Activated CD4-positive, alpha-beta T cell treated with anti-CD3 and anti-CD28 coated beads, Interleukin-2, amount 10 ng/mL, durations not matched to agents 24 days and 14 days (primary cell): ENCODE measurements around the gene ADGRB3. TPM values are rescaled to one million over a fixed set of nuclear protein-coding genes. Genes with fewer than 3 reads are reported as not detected.

Experiments
- DNase-seq: peaks from one replicate; pipeline ENCODE4 v3.0.0; 2022
- H3K27ac Mint-ChIP-seq: one replicate; pipeline ENCODE4 v1.8.0; 2022; ENCODE audit warnings: mild to moderate bottlenecking, mixed read lengths
- H3K27me3 Mint-ChIP-seq: one replicate; pipeline ENCODE4 v1.8.0; 2022; ENCODE audit warnings: mixed read lengths
- H3K36me3 Mint-ChIP-seq: one replicate; pipeline ENCODE4 v1.8.0; 2022; ENCODE audit warnings: low read depth, mild to moderate bottlenecking, mixed read lengths
- H3K4me1 Mint-ChIP-seq: one replicate; pipeline ENCODE4 v1.8.0; 2021; ENCODE audit warnings: mixed read lengths
- H3K4me3 Mint-ChIP-seq: one replicate; pipeline ENCODE4 v1.8.0; 2022; ENCODE audit warnings: mild to moderate bottlenecking, moderate library complexity, mixed read lengths
- H3K9me3 Mint-ChIP-seq: one replicate; pipeline ENCODE4 v1.8.0; 2021; ENCODE audit warnings: mixed read lengths
- intact Hi-C: fragments of 100-400 bp; cut with micrococcal nuclease; formaldehyde crosslinking; loops from one replicate; pipeline ENCODE4 v1.15.1; 2023
- total RNA-seq: library from RNA; stranded (reverse); gene quantifications from 2 replicates; pipeline ENCODE4 v1.2.3, GENCODE V29; 2022

Gene ADGRB3
- total RNA-seq, 1 donor from 2014 or later: not detected

GRCh38 chr6:69007781-69008180 is 372.7 kb downstream of the ADGRB3 start:
- intact Hi-C loops: no loop called here
- H3K36me3 Mint-ChIP-seq: no peaks in the 10 kb centered on the region
- no peaks in the 10 kb centered on the region for H3K4me1 Mint-ChIP-seq
- no peak overlapping the region for H3K27ac Mint-ChIP-seq
- H3K27me3 Mint-ChIP-seq: no peaks in the 10 kb centered on the region
- H3K9me3 Mint-ChIP-seq: no peaks in the 10 kb centered on the region
- H3K4me3 Mint-ChIP-seq: no peak overlapping the region
- DNase-seq: no peak

GRCh38 chr6:69012211-69012610 is 377.1 kb downstream of the ADGRB3 start:
- Mint-ChIP-seq H3K9me3 (no peaks in the 10 kb centered on the region), H3K27me3 (no peaks in the 10 kb centered on the region), H3K27ac (no peak overlapping the region), H3K4me1 (no peaks in the 10 kb centered on the region), H3K36me3 (no peaks in the 10 kb centered on the region), H3K4me3 (no peak overlapping the region)
- DNase-seq: no peak
- intact Hi-C loops: no loop called here

- no peaks in the 10 kb centered on the region for H3K27me3 Mint-ChIP-seq
- no peak overlapping the region for H3K27ac Mint-ChIP-seq
- H3K36me3 Mint-ChIP-seq: no peaks in the 10 kb centered on the region
- no peak for DNase-seq
- H3K4me1 Mint-ChIP-seq: no peaks in the 10 kb centered on the region
- intact Hi-C loops: no loop called here
- H3K9me3 Mint-ChIP-seq: no peaks in the 10 kb centered on the region
- H3K4me3 Mint-ChIP-seq: no peak overlapping the region
Observed at GRCh38 chr6:69012876-69013275, 377.8 kb downstream of the ADGRB3 start.

GRCh38 chr6:69018906-69019305 is 383.8 kb downstream of the ADGRB3 start:
- Mint-ChIP-seq H3K27ac (no peak overlapping the region), H3K4me3 (no peak overlapping the region), H3K36me3 (no peaks in the 10 kb centered on the region), H3K27me3 (no peaks in the 10 kb centered on the region), H3K4me1 (no peaks in the 10 kb centered on the region), H3K9me3 (no peaks in the 10 kb centered on the region)
- intact Hi-C loops: no loop called here
- DNase-seq: no peak

GRCh38 chr6:69019832-69020231 is 384.8 kb downstream of the ADGRB3 start:
- no peak overlapping the region for H3K4me3 Mint-ChIP-seq
- no peaks in the 10 kb centered on the region for H3K27me3 Mint-ChIP-seq
- H3K27ac Mint-ChIP-seq: no peak overlapping the region
- no peaks in the 10 kb centered on the region for H3K9me3 Mint-ChIP-seq
- no peak for DNase-seq
- intact Hi-C loops: no loop called here
- H3K4me1 Mint-ChIP-seq: no peaks in the 10 kb centered on the region
- H3K36me3 Mint-ChIP-seq: no peaks in the 10 kb centered on the region

- Mint-ChIP-seq H3K9me3 (no peaks in the 10 kb centered on the region), H3K4me3 (no peak overlapping the region), H3K27me3 (no peaks in the 10 kb centered on the region), H3K36me3 (no peaks in the 10 kb centered on the region), H3K4me1 (no peaks in the 10 kb centered on the region), H3K27ac (no peak overlapping the region)
- DNase-seq: no peak
- intact Hi-C loops: no loop called here
Observed at GRCh38 chr6:69022993-69023392, 387.9 kb downstream of the ADGRB3 start.

- DNase-seq: no peak
- Mint-ChIP-seq H3K4me1 (no peaks in the 10 kb centered on the region), H3K36me3 (no peaks in the 10 kb centered on the region), H3K27ac (no peak overlapping the region), H3K27me3 (no peaks in the 10 kb centered on the region), H3K4me3 (no peak overlapping the region), H3K9me3 (no peaks in the 10 kb centered on the region)
- intact Hi-C loops: no loop called here
Observed at GRCh38 chr6:69026243-69026642, 391.2 kb downstream of the ADGRB3 start.

- DNase-seq: no peak
- intact Hi-C loops: no loop called here
- Mint-ChIP-seq H3K27me3 (no peaks in the 10 kb centered on the region), H3K4me1 (no peaks in the 10 kb centered on the region), H3K4me3 (no peak overlapping the region), H3K9me3 (no peaks in the 10 kb centered on the region), H3K27ac (no peak overlapping the region), H3K36me3 (no peaks in the 10 kb centered on the region)
Observed at GRCh38 chr6:69026715-69027114, 391.6 kb downstream of the ADGRB3 start.

GRCh38 chr6:69027861-69028260 is 392.8 kb downstream of the ADGRB3 start:
- Mint-ChIP-seq H3K4me3 (no peak overlapping the region), H3K4me1 (no peaks in the 10 kb centered on the region), H3K36me3 (no peaks in the 10 kb centered on the region), H3K27me3 (no peaks in the 10 kb centered on the region), H3K9me3 (no peaks in the 10 kb centered on the region), H3K27ac (no peak overlapping the region)
- no peak for DNase-seq
- intact Hi-C loops: no loop called here

- intact Hi-C loops: no loop called here
- Mint-ChIP-seq H3K4me1 (no peaks in the 10 kb centered on the region), H3K27ac (no peak overlapping the region), H3K9me3 (no peaks in the 10 kb centered on the region), H3K27me3 (no peaks in the 10 kb centered on the region), H3K36me3 (no peaks in the 10 kb centered on the region), H3K4me3 (no peak overlapping the region)
- DNase-seq: no peak
Observed at GRCh38 chr6:69038841-69039240, 403.8 kb downstream of the ADGRB3 start.

GRCh38 chr6:69042297-69042696 is 407.2 kb downstream of the ADGRB3 start:
- no peak overlapping the region for H3K27ac Mint-ChIP-seq
- no peaks in the 10 kb centered on the region for H3K9me3 Mint-ChIP-seq
- intact Hi-C loops: no loop called here
- no peaks in the 10 kb centered on the region for H3K36me3 Mint-ChIP-seq
- H3K4me3 Mint-ChIP-seq: no peak overlapping the region
- no peak for DNase-seq
- no peaks in the 10 kb centered on the region for H3K27me3 Mint-ChIP-seq
- H3K4me1 Mint-ChIP-seq: no peaks in the 10 kb centered on the region

GRCh38 chr6:69044534-69044933 is 409.5 kb downstream of the ADGRB3 start:
- Mint-ChIP-seq H3K4me1 (no peaks in the 10 kb centered on the region), H3K36me3 (no peaks in the 10 kb centered on the region), H3K4me3 (no peak overlapping the region), H3K27me3 (no peaks in the 10 kb centered on the region), H3K27ac (no peak overlapping the region), H3K9me3 (no peaks in the 10 kb centered on the region)
- no peak for DNase-seq
- intact Hi-C loops: no loop called here

GRCh38 chr6:69059413-69059812 is 424.3 kb downstream of the ADGRB3 start:
- DNase-seq: no peak
- Mint-ChIP-seq H3K27me3 (no peaks in the 10 kb centered on the region), H3K36me3 (no peaks in the 10 kb centered on the region), H3K4me3 (no peak overlapping the region), H3K4me1 (no peaks in the 10 kb centered on the region), H3K9me3 (no peaks in the 10 kb centered on the region), H3K27ac (no peak overlapping the region)
- intact Hi-C loops: no loop called here

GRCh38 chr6:69061066-69061465 is 426.0 kb downstream of the ADGRB3 start:
- no peaks in the 10 kb centered on the region for H3K4me1 Mint-ChIP-seq
- no peak overlapping the region for H3K4me3 Mint-ChIP-seq
- DNase-seq: no peak
- no peaks in the 10 kb centered on the region for H3K36me3 Mint-ChIP-seq
- H3K27me3 Mint-ChIP-seq: no peaks in the 10 kb centered on the region
- no peaks in the 10 kb centered on the region for H3K9me3 Mint-ChIP-seq
- intact Hi-C loops: no loop called here
- no peak overlapping the region for H3K27ac Mint-ChIP-seq

- intact Hi-C loops: no loop called here
- Mint-ChIP-seq H3K27me3 (no peaks in the 10 kb centered on the region), H3K27ac (no peak overlapping the region), H3K9me3 (no peaks in the 10 kb centered on the region), H3K4me3 (no peak overlapping the region), H3K4me1 (no peaks in the 10 kb centered on the region), H3K36me3 (no peaks in the 10 kb centered on the region)
- DNase-seq: no peak
Observed at GRCh38 chr6:69063401-69063800, 428.3 kb downstream of the ADGRB3 start.
